ENCODE data around the gene CTXND1. TPM values are rescaled to one million over a fixed set of nuclear protein-coding genes. Genes with fewer than 3 reads are reported as not detected.

The CTXND1 gene
- total and polyA plus RNA-seq, 2 experiments from 2014 or later: 0.05 TPM; not detected in 1

DNA sequence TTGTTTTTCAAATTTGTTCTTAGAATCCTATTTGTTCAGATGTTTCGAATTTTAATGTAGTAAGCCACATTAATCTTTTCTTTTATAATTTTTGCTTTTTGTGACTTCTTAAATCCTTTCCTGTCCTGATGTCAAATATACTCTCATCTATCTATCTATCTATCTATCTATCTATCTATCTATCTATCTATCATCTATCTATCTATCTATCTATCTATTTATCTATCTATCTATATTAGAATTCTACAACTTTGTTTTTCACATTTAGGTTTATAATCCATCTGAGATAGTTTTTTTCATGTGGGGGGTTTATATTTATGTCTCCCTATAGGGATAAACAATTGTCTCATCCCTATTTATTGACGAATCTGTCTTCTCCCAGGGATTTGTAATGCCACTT, 32.1 kb downstream of the CTXND1 start:
- no peaks in the 10 kb centered on the region for H3K36me3 Mint-ChIP-seq (ENCODE audit: low read depth)
- peaks cover 2% of the 10 kb centered on the region for H3K27me3 Mint-ChIP-seq (ENCODE audit: insufficient read depth, low read depth, poor library complexity)
- H3K9me2 ChIP-seq (ENCODE audit: insufficient read depth): peaks cover 11% of the 10 kb centered on the region
- no peaks in the 10 kb centered on the region for H3K4me1 ChIP-seq (ENCODE audit: insufficient read depth)
- H3K27me3 ChIP-seq (ENCODE audit: insufficient read depth): no peaks in the 10 kb centered on the region
- ATAC-seq (no peak), DNase-seq (ENCODE audit: low spot score) (no peak)
- H3K4me1 Mint-ChIP-seq: no peaks in the 10 kb centered on the region
- no peak overlapping the region for H3K4me3 ChIP-seq
- no peaks in the 10 kb centered on the region for H4K20me1 ChIP-seq (replicated peaks; ENCODE audit: insufficient read depth)
- no peaks in the 10 kb centered on the region for H3F3A ChIP-seq (replicated peaks; ENCODE audit: low read depth)
- H3K27ac Mint-ChIP-seq: no peak overlapping the region
- H3K4me2 ChIP-seq: no peak overlapping the region
- H3K36me3 ChIP-seq (ENCODE audit: insufficient read depth): no peaks in the 10 kb centered on the region
- H3K79me2 ChIP-seq (replicated peaks; ENCODE audit: insufficient read depth): no peaks in the 10 kb centered on the region
- no peak overlapping the region for H3K4me3 Mint-ChIP-seq
- no peaks in the 10 kb centered on the region for H3K9me3 Mint-ChIP-seq
- no peak overlapping the region for H3K27ac ChIP-seq (ENCODE audit: low read depth)
- no peak for TF ChIP-seq EZH2 (IDR thresholded peaks at IDR 0.05; ENCODE audit: low read depth, unreplicated experiment)
- no peak for TF ChIP-seq STAT1 (IDR thresholded peaks at IDR 0.05; ENCODE audit: unreplicated experiment)
- no peak for TF ChIP-seq ZNF331 (CRISPR knock-in tag; IDR thresholded peaks at IDR 0.05; ENCODE audit: low read depth)
- TF ChIP-seq EZH2phosphoT487 (IDR thresholded peaks at IDR 0.05; ENCODE audit: unreplicated experiment): no peak
- no peak for TF ChIP-seq ZNF114 (CRISPR knock-in tag; IDR thresholded peaks at IDR 0.05)
- no peak for TF ChIP-seq POLR2AphosphoS5 (IDR thresholded peaks at IDR 0.05; ENCODE audit: low read depth)
- H2AFZ ChIP-seq: no peak overlapping the region

GRCh38 chr15:80217327-80217900, 34.6 kb downstream of the CTXND1 start:
- Histone ChIP-seq H3K36me3 (ENCODE audit: insufficient read depth) (no peaks in the 10 kb centered on the region), H3K4me3 (no peak overlapping the region), H3F3A (replicated peaks; ENCODE audit: low read depth) (no peaks in the 10 kb centered on the region), H3K9me2 (ENCODE audit: insufficient read depth) (peaks cover 13% of the 10 kb centered on the region), H3K27me3 (ENCODE audit: insufficient read depth) (no peaks in the 10 kb centered on the region), H3K4me1 (ENCODE audit: insufficient read depth) (no peaks in the 10 kb centered on the region), H3K4me2 (no peak overlapping the region), H3K79me2 (replicated peaks; ENCODE audit: insufficient read depth) (no peaks in the 10 kb centered on the region), H4K20me1 (replicated peaks; ENCODE audit: insufficient read depth) (no peaks in the 10 kb centered on the region), H2AFZ (no peak overlapping the region), H3K27ac (ENCODE audit: low read depth) (no peak overlapping the region)
- Mint-ChIP-seq H3K27me3 (ENCODE audit: insufficient read depth, low read depth, poor library complexity) (peaks cover 4% of the 10 kb centered on the region), H3K4me3 (no peak overlapping the region), H3K4me1 (no peaks in the 10 kb centered on the region), H3K36me3 (ENCODE audit: low read depth) (no peaks in the 10 kb centered on the region), H3K9me3 (peaks cover 5% of the 10 kb centered on the region; the same call in 1 of the 3 replicates), H3K27ac (no peak overlapping the region)
- no peak for TF ChIP-seq JUNB (IDR thresholded peaks at IDR 0.05; ENCODE audit: unreplicated experiment)
- no peak for TF ChIP-seq POLR2AphosphoS5 (IDR thresholded peaks at IDR 0.05; ENCODE audit: low read depth)
- no peak for TF ChIP-seq CTCF (conservative IDR thresholded peaks at IDR 0.05; ENCODE audit: low read depth in 2 of 2)
- no peak for TF ChIP-seq EZH2phosphoT487 (IDR thresholded peaks at IDR 0.05; ENCODE audit: unreplicated experiment)
- TF ChIP-seq NANOG (IDR thresholded peaks at IDR 0.05; ENCODE audit: borderline replicate concordance): no peak
- no peak for TF ChIP-seq ZNF114 (CRISPR knock-in tag; IDR thresholded peaks at IDR 0.05)
- TF ChIP-seq, protein P1, sequence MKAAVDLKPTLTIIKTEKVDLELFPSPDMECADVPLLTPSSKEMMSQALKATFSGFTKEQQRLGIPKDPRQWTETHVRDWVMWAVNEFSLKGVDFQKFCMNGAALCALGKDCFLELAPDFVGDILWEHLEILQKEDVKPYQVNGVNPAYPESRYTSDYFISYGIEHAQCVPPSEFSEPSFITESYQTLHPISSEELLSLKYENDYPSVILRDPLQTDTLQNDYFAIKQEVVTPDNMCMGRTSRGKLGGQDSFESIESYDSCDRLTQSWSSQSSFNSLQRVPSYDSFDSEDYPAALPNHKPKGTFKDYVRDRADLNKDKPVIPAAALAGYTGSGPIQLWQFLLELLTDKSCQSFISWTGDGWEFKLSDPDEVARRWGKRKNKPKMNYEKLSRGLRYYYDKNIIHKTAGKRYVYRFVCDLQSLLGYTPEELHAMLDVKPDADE (IDR thresholded peaks at IDR 0.05): no peak
- no peak for TF ChIP-seq EZH2 (IDR thresholded peaks at IDR 0.05; ENCODE audit: low read depth, unreplicated experiment)
- DNase-seq (ENCODE audit: low spot score) (no peak), ATAC-seq (no peak)

All from GM23338 (cell line).